NCI-H146 treated with DMSO at 0.1 percent for 48 hours (cell line): ENCODE data around the gene EAF1.
A peak's percentile ranks its signal among the peaks of the same experiment; 100 is the strongest.
"Not testable (repeated sequence)": the region's sequence is repeated elsewhere in the genome, so short reads cannot be mapped to it uniquely, and the experiment has no call there.

Experiments used
- DNase-seq: peaks from one replicate; lab custom pipeline; 2025; ENCODE audit not compliant: unreplicated experiment; lab: John Stamatoyannopoulos, UW

The EAF1 gene

DNA sequence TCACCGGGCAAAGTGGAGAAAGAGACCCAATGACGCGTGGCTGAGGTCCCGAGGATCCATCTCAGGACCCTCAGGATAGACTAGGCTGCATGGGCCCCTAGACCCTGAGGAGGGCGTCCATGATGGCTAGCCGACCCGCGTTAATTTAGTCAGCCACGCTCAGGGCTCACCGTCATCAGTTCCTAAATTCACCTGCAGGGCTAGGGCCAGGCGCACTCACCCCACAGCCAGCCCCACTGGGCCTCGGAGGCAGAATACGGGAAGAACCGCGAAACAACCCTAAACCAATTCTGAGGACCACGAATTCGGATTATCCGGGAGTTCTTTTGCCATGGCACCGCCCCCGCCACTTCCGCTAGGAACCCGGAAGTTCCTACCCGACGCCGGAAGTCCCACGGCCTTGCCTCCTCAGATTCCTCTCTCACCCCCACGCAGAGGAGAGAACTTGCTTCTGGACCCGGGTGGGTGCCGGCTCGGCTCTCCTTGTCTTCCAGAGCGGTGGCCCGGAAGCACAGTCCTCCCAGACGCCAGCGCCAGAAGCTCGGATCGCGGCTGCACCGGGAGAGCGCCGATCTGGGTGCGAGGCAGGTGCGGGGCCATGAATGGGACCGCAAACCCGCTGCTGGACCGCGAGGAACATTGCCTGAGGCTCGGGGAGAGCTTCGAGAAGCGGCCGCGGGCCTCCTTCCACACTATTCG is at the start of gene EAF1, which contains the start of gene METTL6:
Gene EAF1 (plus strand): TSS at position 417 of the 699 bp plus-strand sequence. CDS start 182 bp downstream, at position 599.
Gene METTL6 (minus strand): TSS at position 363 of the 699 bp plus-strand sequence. CDS start 1,033 bp downstream, outside the sequence.
- DNase-seq: peak; percentile 16

DNA sequence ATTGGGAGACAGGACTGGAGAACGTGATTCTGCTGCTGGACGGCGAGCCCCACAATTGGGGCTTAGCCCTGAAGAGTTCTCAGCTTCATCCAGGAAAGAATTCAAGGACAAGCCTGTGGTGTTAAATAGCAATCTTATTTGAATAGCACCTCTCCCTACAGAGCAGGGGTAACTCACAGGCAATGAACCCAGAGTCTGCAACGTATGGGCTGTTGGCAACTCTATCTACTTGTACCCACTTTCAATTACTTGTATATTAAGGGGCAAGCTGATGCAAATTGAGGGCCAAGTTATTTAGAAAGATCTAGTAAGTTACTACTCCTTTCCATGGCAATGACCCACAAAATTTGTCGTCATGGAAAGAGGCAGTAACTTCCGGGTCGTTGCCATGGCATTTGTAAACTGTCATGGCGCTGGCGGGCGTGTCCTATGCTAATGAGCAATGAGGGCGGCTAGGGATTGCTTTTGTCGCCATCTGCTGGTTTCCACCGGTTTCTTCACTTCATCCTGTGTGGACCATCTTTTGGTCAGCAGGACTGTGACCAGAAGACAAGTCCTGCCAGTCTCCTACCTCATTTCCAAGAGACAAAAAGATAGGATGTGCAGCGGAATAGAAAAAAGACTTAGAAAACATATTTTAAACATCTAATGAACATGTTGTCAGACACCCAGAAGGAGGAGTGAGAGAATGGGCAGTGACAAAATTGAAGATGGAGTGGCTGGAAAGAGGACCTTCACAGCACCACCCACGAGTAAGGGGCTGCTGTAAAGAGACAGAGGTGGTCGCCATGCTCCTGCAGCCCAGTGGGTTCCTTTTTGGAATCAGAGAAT is 49.2 kb upstream of the EAF1 start:
- peak; percentile 75 for DNase-seq

DNA sequence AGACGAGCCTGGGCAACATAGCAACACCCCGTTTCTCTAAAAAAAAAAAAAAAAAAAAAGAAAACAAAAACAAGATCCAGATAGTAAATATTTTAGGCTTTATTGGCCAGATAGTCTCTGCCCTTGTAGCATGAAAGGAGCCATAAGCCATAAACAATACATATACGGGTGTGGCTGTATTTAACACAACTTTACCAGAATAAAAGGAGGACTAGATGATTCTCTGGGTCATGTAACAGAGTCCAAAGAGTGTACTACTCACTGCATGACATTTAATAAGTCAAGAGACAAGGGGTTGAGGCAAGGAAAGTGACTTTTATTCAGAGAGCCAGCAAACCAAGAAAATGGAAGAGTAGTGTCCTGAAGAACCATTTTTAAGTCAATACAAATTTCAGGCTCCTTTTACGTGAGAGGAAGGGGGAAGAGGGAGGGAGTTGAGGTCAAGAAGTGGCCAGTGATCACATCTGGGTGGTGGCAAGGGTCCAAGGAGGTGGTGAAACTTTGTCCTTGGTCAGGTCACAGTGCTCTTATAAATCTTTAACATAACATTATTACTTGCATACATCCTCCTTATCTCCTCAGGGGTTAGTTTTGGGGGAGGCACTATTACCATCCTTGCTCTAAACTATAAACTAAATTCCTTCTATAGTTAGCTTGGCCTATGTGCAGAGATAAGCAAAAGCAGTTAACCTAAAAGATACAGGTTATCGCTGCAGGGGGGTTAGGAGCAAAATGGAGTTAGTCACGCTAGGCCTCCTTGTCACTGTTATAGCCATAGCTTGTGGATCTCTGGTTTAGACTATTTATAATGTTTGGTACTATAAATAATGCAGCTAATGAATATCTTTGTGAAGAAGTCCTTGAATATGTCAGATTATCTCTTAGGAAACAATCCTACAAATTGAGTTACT is 46.2 kb upstream of the EAF1 start:
- DNase-seq: no peak

DNA sequence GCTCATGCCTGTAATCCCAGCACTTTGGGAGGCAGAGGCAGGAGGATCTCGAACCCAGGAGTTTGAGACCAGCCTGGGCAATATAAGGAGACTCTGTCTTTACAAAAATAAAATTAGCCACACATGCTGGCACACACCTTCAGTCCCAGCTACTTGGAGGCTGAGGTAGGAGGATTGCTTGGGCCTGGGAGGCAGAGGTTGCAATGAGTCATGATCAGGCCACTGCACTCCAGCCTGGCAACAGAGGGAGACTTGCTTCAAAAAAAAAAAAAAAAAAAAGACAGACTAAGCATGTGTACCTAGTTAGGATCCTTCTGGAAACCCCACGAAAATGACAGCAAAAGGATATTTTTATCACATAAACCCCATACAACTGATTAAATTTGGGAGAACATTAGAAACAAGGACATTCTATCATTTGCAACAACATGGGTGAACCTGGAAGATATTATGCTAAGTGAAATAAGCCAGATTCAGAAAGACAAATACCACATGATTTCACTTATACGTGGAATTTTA is 44.9 kb upstream of the EAF1 start:
- DNase-seq: no peak

DNA sequence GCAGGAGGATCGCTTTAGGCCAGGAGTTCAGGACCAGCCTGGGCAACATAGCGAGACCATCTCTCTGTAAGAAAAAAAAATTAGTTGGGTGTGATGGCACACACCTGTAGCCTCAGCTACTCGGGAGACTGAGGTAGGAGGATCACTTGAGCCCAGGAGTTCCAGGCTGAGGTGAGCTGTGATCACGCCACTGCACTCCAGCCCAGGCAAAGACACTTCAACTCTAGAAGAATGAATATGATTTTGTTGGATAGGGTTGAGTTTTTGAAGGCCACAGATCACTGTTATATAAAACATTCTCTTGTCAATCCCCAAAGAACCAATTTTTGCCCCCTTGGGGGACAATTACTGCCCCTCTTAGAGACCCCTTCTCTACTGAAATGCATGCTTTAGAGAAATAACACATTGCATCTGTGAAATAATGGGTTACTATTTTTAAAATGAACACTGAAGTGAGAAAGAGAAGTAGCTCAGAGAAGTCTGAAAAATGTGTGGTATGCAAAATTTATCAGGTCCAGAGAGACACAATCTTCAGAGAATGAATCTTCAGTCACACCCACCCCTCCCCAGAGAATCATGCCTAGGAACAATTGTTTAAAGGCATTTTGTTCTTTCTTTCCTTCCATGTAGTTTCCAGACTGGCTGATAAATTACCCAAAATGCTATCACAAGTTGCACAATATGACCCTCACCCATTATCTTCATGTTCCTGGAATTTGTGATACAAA is 42.7 kb upstream of the EAF1 start:
- no peak for DNase-seq

DNA sequence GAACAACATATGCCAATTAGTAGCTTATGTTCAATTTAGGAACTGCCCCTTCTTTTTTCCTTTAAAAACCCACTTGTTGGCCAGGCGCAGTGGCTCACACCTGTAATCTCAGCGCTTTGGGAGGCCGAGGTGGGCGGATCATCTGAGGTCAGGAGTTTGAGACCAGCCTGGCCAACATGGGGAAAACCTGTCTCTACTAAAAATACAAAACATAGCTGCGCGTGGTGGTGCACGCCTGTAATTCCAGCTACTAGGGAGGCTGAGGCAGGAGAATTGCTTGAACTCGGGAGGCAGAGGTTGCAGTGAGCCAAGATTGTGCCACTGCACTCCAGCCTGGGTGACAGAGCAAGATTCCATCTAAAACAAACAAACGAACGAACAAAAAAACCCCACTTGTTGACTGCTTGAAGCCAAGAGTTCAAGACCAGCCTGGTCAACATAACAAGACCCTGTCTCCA is 42.1 kb upstream of the EAF1 start:
- not testable (repeated sequence) for DNase-seq

DNA sequence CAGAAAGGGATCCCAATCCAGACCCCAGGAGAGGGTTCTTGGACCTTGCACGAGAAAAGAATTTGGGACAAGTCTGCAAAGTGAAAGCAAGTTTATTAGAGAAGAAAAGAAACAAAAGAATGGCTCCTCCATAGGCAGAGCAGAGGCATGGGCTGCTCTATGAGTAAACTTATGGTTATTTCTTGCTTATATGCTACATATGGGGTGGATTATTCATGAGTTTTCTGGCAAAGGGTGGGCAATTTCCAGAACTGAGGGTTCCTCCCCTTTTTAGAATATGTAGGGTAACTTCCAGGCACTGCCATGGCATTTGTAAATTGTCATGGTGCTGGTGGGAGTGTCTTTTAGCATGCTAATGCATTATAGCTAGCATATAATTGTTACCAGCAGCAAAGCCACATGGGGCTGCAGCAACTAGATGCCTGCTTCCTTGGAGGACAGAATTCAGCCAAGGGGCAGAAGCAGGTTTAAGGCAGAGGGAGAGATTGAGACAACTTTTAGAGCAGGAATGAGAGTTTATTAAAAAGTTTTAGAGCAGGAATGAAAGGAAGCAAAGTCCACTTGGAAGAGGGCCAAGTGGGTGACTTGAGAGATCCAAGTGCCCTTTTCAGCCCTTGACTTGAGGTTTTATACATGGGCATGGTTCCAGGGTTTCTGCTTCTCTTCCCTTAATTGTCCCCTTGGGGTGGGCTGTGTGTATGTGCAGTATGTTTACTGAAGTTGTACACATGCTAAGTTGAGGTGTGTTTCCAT is 41.3 kb upstream of the EAF1 start:
- no peak for DNase-seq

DNA sequence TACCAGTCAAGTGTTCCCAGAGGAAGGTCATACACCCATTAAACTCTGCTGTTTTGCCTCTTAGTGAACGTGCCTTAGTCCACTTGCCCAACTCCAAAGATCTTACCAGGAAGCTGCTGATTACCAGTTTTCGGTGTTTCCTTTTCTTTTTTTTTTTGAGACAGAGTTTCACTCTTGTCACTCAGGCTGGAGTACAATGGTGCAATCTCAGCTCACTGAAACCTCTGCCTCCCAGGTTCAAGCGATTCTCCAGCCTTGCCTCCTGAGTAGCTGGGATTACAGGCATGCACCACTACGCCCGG is 40.8 kb upstream of the EAF1 start:
- DNase-seq: not testable (repeated sequence)

DNA sequence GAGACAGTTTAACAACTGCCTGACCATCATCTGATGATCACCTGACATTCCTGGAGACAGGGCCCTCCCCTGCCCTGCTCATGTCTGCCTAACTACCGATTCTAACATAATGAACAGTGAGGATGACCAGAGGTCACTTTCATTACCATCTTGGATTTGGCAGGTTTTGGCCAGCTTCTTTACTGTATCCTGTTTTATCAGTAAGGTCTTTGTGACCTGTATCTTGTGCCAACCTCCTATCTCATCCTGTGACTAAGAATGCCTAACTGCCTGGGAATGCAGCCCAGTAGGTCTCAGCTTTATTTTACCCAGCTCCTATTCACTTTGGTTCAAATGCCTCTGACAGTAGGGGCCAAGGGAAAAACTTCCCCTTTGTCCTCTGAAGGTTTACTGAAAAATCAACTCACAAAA is 40.2 kb upstream of the EAF1 start:
- DNase-seq: no peak

DNA sequence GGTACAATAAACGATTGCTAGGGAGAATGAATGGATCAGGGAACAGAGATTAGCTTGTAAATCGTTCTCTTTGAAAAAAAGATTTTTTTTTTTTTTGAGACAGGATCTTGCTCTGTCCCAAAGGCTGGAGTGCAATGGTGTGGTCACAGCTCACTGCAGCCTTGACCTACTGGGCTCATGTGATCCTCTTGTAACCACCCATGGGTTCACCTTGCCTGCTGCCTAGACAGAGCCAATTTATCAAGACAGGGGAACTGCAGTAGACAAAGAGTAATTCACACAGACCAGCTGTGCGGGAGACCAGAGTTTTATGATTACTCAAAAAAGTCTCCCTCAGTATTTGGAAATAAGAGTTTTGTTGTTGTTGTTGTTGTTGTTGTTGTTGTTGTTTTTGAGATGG is 39.7 kb upstream of the EAF1 start:
- no peak for DNase-seq

DNA sequence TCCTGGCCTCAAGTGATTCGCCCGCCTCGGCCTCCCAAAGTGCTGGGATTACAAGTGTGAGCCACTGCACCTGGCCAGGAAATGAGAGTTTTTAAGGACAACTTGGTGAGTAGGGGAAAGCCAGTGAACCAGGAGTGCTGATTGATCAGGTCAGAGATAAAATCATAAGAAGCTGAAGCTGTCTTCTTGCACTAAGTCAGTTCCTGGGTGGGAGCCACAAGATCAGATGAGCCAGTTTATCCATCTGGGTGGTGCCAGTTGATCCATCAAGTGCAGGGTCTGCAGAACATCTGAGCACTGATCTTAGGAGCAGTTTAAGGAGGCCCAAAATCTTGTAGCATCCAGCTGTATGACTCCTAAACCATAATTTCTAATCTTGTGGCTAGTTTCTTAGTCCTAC is 39.1 kb upstream of the EAF1 start:
- not testable (repeated sequence) for DNase-seq

DNA sequence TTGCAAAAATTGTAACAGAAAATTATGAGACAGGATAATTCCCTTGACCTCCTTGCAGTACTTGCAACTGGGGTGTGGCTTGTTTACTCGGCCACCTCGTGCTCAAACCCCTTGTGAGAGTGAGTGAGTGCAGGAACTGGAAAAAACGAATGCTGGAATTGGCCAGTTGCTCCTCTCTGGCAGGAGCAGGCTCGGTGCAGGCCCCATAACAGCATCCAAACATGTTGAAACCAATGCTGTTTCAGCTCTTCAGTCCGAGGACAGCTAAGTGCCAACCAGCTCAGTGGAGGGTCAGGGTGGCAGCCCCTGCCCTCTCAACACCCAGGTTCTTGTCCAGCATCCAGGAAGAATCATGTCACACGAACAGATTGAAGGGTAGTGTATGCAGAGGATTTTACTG is 36.9 kb upstream of the EAF1 start:
- DNase-seq: no peak

DNA sequence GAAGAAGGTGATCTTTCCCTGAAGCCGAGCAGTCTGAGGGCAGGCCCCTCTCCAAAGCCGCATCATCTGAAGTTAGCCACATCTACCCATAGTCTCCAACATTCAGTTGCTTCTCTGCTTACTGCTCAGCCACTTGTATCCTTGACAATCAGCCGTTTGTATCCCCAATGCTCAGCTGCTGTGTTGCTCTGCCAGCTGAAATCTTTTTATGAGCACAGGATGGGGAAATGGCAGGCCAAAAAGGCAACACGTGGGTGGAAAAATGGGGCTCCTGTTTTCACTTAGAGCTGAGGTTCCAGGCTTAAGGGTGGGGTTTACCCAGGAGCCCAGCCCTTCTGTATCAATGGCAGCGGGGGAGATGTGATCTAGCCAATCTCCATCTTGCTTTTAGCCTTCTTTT is 36.4 kb upstream of the EAF1 start:
- DNase-seq: no peak

DNA sequence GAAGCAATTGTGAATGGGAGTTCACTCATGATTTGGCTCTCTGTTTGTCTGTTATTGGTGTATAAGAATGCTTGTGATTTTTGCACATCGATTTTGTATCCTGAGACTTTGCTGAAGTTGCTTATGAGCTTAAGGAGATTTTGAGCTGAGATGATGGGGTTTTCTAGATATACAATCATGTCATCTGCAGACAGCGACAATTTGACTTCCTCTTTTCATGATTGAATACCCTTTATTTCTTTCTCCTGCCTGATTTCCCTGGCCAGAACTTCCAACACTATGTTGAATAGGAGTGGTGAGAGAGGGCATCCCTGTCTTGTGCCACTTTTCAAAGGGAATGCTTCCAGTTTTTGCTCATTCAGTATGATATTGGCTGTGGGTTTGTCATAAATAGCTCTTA is 34.1 kb upstream of the EAF1 start:
- DNase-seq: not testable (repeated sequence)

DNA sequence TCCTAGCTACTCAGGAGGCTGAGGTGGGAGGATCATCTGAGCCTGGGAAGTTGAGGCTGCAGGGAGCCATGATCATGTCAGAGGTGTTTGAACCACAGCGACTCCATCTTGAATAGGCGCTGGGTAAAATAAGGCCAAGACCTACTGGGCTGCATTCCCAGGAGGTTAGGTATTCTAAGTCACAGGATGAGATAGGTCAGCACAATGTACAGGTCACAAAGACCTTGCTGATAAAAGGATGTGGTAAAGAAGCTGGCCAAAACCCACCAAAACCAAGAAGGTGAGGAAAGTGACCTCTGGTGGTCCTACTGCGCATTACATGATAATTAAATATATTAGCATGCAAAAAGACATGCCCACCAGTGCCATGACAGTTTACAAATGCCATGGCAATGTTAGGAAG is 28.7 kb upstream of the EAF1 start:
- not testable (repeated sequence) for DNase-seq

DNA sequence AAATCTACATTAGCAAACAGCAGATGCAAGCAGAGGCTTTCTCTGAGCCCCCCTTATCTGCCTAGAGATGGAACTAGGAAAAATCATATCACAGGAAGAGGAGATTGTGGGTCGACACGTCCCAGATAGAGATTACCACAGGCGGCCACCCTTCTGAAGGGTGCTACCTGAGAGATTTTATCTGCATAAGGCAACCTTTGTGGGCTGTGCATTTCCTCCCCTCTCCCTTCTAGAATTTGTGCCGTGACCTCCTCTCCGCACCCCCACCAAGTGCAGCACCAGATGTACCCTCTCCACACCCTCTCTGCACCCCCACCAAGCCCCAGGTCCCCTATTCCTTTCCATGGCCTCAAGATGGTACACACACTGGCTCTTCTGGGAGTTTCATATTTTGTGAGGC is 27.4 kb upstream of the EAF1 start:
- DNase-seq: no peak

DNA sequence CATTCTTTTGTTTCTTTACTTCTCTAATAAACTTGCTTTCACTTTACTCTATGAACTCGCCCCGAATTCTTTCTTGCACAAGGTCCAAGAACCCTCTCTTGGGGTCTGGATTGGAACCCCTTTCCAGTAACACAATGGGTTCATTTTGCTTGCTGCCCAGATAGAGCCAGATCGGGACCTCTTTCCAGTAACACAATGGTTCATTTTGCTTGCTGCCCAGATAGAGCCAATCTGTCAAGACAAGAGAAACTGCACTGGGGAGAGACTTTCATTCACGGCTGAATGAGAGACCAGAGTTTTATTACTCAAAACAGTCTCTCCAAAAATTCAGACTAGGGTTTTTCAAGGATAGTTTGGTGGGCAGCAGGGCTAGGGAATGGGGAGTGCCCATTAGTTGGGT is 25.5 kb upstream of the EAF1 start:
- DNase-seq: no peak

DNA sequence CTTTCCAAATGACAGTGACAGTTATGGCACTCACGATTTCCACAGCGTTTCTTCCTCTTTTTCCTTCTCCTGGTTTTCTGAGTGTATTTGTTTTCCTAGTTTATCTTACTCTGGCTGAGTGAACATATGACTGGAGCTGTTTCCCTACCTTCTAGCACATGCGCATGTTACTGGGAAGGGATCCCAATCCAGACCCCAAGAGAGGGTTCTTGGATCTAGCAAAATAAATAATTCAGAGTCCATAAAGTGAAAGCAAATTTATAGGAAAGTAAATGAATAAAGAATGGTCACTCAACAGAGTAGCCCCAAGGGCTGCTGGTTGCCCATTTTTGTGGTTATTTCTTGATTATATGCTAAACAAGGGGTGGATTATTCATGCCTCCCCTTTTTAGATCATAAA is 23.9 kb upstream of the EAF1 start:
- DNase-seq: no peak

DNA sequence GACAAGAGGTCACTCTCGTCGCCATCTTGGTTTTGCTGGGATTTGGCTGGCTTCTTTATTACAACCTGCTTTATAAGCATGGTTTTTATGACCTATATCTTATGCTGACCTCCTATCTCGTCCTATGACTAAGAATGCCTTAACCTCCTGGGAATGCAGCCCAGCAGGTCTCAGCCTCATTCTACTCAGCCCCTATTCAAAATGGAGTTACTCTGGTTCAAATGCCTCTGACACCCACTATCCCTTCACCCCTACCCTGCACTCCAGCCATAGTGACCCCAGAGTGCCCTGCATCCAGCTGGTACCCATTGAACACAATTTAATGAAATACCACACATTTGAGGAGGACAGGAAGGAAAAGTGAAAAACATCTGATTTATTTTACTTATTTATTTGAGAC is 23.4 kb upstream of the EAF1 start:
- no peak for DNase-seq

DNA sequence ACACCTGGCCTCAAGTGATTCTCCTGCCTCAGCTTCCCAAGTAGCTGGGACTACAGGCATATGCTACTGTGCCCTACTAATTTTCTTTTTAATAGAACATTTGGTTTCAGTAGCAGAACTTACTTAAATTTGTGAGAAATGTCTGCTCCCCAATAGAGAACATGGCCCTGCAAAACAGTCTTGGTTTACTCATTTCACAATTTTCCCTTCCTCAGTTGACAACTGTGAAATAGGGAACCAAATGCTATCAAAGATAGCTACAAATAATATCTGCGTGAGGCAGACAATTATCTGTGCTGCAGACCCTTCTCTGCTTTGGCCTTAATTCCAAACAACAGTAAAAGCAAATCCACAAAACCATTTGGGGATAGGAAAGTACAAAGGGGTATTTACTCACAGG is 22.6 kb upstream of the EAF1 start:
- no peak for DNase-seq
